ENCODE data around the gene PXN. TPM values are rescaled to one million over a fixed set of nuclear protein-coding genes. Genes with fewer than 3 reads are reported as not detected.
"Not testable (repeated sequence)": the region's sequence is repeated elsewhere in the genome, so short reads cannot be mapped to it uniquely, and the experiment has no call there.

PXN gene
- total RNA-seq, 1 donor from 2014 or later: 73.8 TPM

GRCh38 chr12:120247621-120248030 is 17.9 kb downstream of the PXN start:
- intact Hi-C loops (cut with DNase I): no loop called here
- DNase-seq (ENCODE audit: low spot score): no peak

DNA sequence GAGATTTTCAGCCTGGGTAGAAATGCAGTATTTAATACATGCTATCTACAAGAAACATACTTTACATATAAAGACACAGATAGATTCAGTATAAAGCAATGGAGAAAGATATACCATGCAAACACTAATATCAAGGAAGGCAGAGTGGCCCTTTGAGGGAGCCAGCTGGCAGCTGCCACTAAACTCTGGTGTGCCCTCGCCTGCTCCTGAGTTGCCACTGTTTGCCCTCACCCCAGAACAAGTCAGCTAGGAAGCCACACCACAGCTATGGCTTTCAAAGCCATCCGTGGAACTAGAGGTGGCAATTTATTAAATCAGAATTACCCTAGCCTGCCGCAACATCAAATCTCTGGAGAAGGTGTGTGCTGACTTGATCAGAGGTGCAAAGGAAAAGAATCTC is 18.3 kb downstream of the PXN start:
- DNase-seq (ENCODE audit: low spot score): no peak
- intact Hi-C loops (cut with DNase I): no loop called here

- intact Hi-C loops (cut with DNase I); DNase-seq (ENCODE audit: low spot score): not testable (repeated sequence)
Measured at GRCh38 chr12:120246705-120247104, 18.8 kb downstream of the PXN start.

- intact Hi-C loops (cut with DNase I): no loop called here
Measured at GRCh38 chr12:120242971-120243699, 22.4 kb downstream of the PXN start.

GRCh38 chr12:120242275-120242799 is 23.2 kb downstream of the PXN start:
- no peak for DNase-seq (ENCODE audit: low spot score)
- intact Hi-C loops (cut with DNase I): no loop called here

More at GRCh38 chr12:120242971-120243699, 22.4 kb downstream of the PXN start:
- no peak for DNase-seq (ENCODE audit: low spot score)

- intact Hi-C loops (cut with DNase I): no loop called here
- DNase-seq (ENCODE audit: low spot score): no peak
Measured at GRCh38 chr12:120241561-120242274, 23.8 kb downstream of the PXN start.

- DNase-seq (ENCODE audit: low spot score): no peak
- intact Hi-C loops (cut with DNase I): no loop called here
Measured at GRCh38 chr12:120240495-120240833, 25.1 kb downstream of the PXN start.

- intact Hi-C loops (cut with DNase I): no loop called here
- no peak for DNase-seq (ENCODE audit: low spot score)
Measured at GRCh38 chr12:120239776-120240494, 25.6 kb downstream of the PXN start.

- intact Hi-C loops (cut with DNase I): no loop called here
- no peak for DNase-seq (ENCODE audit: low spot score)
Measured at GRCh38 chr12:120238839-120239445, 26.6 kb downstream of the PXN start.

DNA sequence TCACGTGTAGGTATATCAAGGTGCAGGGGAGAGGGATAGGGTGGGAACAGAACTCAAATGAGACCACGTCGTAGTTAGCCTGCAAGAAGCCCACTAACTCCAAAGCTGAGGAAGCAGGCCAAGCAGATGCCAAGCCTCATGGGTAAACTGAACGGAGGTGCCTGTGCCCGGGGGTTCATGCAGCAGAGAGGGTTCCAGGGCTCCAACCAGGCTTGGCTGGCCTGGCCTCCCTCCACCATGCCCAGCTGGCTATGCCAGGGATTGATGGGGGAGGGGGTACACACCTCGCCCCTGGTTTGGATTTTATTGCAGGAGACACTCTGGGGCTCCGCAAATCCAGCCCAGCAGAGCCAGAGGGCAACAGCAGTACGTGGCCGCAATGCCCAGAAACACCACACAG is 27.3 kb downstream of the PXN start:
- intact Hi-C loops (cut with DNase I): no loop called here
- DNase-seq (ENCODE audit: low spot score): no peak

- intact Hi-C loops (cut with DNase I): no loop called here
- DNase-seq (ENCODE audit: low spot score): peak; percentile 87
Measured at GRCh38 chr12:120237360-120238171, 28.0 kb downstream of the PXN start.

GRCh38 chr12:120236809-120237208 is 28.7 kb downstream of the PXN start:
- intact Hi-C loops (cut with DNase I); DNase-seq (ENCODE audit: low spot score): not testable (repeated sequence)

GRCh38 chr12:120235369-120236323 is 29.9 kb downstream of the PXN start:
- DNase-seq (ENCODE audit: low spot score): no peak
- intact Hi-C loops (cut with DNase I): no loop called here

GRCh38 chr12:120234643-120235368 is 30.7 kb downstream of the PXN start:
- DNase-seq (ENCODE audit: low spot score): peak; percentile 92
- intact Hi-C loops (cut with DNase I): no loop called here

DNA sequence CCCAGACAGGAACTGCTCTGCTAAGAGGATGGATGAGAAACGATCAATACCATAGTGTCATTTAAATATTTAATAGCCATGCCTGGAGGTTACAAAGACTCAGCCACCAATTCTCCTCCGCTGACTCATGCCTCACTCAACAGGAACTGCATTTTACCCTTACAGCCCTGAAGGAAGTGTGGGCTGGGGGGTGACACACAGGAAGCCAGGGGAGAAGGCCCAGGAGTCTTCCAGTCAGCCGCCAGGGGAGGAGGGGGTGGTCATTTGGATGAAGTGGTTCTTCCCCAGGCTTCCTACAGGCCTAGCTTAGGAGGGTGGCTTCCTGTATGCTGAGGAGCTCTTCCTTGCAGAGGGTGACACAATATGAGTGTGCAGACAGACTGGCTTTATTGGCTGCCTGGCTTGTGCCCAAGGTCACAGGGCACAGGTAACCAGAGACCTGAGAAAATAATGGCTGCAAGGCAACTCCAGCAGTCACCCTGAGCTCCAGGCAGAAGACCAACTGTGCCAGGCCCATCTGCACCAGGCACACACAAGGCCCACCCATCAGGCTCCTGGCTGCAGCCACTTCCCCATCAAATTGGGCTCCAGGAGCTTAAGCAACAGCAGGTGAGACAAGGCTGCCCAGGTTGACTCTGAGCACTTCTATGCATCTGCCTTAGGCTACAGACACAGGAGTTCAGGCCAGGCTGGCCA is 34.1 kb downstream of the PXN start:
- intact Hi-C loops (cut with DNase I): no loop called here
- peak; percentile 93 for DNase-seq (ENCODE audit: low spot score)

GRCh38 chr12:120230974-120231315 is 34.6 kb downstream of the PXN start:
- no peak for DNase-seq (ENCODE audit: low spot score)
- intact Hi-C loops (cut with DNase I): no loop called here
